Smooth muscle cell (in vitro differentiated cells): ENCODE data around the gene GIPC1. TPM values are rescaled to one million over a fixed set of nuclear protein-coding genes. Genes with fewer than 3 reads are reported as not detected.
"Not testable (repeated sequence)": the region's sequence is repeated elsewhere in the genome, so short reads cannot be mapped to it uniquely, and the experiment has no call there.

Source experiments
- DNase-seq: peaks from one replicate; lab custom pipeline; 2025; ENCODE audit not compliant: unreplicated experiment; lab: John Stamatoyannopoulos, UW
- H2AFZ ChIP-seq: fragments of 200-600 bp; sonication (generic); 2 replicates; pipeline ENCODE4 v1.6.0; 2016; ENCODE audit warnings: antibody characterized with exemption, low read depth, mild to moderate bottlenecking
- H3F3A ChIP-seq: fragments of 200-600 bp; sonication (generic); 2 replicates; pipeline ENCODE4 v1.6.0; 2017; ENCODE audit warnings: antibody characterized with exemption, low read depth
- H3K27ac ChIP-seq: fragments of 200-600 bp; sonication (generic); 2 replicates; pipeline ENCODE4 v1.5.1; 2016; ENCODE audit warnings: low read depth, mild to moderate bottlenecking
- H3K27me3 ChIP-seq: fragments of 200-600 bp; sonication (generic); 2 replicates; pipeline ENCODE4 v1.6.1; 2016; ENCODE audit warnings: low read depth, mild to moderate bottlenecking
- H3K36me3 ChIP-seq: fragments of 200-600 bp; sonication (generic); 2 replicates; pipeline ENCODE4 v1.5.1; 2016; ENCODE audit warnings: low read depth
- H3K4me1 ChIP-seq: fragments of 200-600 bp; sonication (generic); 2 replicates; pipeline ENCODE4 v1.5.1; 2016; ENCODE audit warnings: low read depth
- H3K4me2 ChIP-seq: fragments of 200-600 bp; sonication (generic); 2 replicates; pipeline ENCODE4 v1.6.0; 2016; ENCODE audit warnings: mild to moderate bottlenecking
- H3K4me3 ChIP-seq: fragments of 200-600 bp; sonication (generic); 2 replicates; pipeline ENCODE4 v1.5.1; 2016; ENCODE audit warnings: mild to moderate bottlenecking
- H3K79me2 ChIP-seq: fragments of 200-600 bp; sonication (generic); 2 replicates; pipeline ENCODE4 v1.6.0; 2016; ENCODE audit warnings: low read depth, mild to moderate bottlenecking
- H3K9ac ChIP-seq: fragments of 200-600 bp; sonication (generic); 2 replicates; pipeline ENCODE4 v1.6.0; 2016; ENCODE audit warnings: low read depth
- H3K9me3 ChIP-seq: fragments of 200-600 bp; sonication (generic); replicated peaks from 2 replicates; pipeline ENCODE4 v1.5.1; 2016; ENCODE audit warnings: low read depth
- H4K20me1 ChIP-seq: fragments of 200-600 bp; sonication (generic); 2 replicates; pipeline ENCODE4 v1.6.0; 2016; ENCODE audit warnings: low read depth
- CTCF ChIP-seq: fragments of 200-600 bp; sonication (generic); IDR thresholded peaks from 2 replicates; pipeline ENCODE4 v1.5.1; 2017; ENCODE audit warnings: borderline replicate concordance, mild to moderate bottlenecking, antibody characterized with exemption; ENCODE audit not compliant: insufficient read depth, poor library complexity, severe bottlenecking
- WGBS: methylation state at CpG from one replicate; pipeline ENCODE4 v1.1.7; 2016; ENCODE audit warnings: low lambda C conversion rate; 5-methylcytosine and 5-hydroxymethylcytosine counted together
- polyA plus RNA-seq: library from polyadenylated mRNA; unstranded; fragments of >200 nt; fragmentation: Nextera tagmentation; extraction: Ambion mirVana; gene quantifications from 2 replicates; pipeline ENCODE4 v1.2.1, GENCODE V29; 2016
- total RNA-seq: library from RNA; depleted of rRNA; stranded (reverse); fragments of >200 nt; gene quantifications from 2 replicates; pipeline ENCODE4 v1.2.3, GENCODE V29; 2014

The GIPC1 gene
- total and polyA plus RNA-seq, 2 experiments from 2014 or later = 73.0 to 142 TPM

GRCh38 chr19:14459703-14460102, 36.2 kb downstream of the GIPC1 start:
- Histone ChIP-seq H3F3A (no peaks in the 10 kb centered on the region), H4K20me1 (no peaks in the 10 kb centered on the region), H2AFZ (no peak overlapping the region), H3K27me3 (no peaks in the 10 kb centered on the region), H3K4me3 (no peak overlapping the region), H3K79me2 (no peaks in the 10 kb centered on the region), H3K4me1 (no peaks in the 10 kb centered on the region), H3K4me2 (no peak overlapping the region), H3K9ac (no peak overlapping the region), H3K36me3 (no peaks in the 10 kb centered on the region), H3K27ac (no peak overlapping the region), H3K9me3 (no peaks in the 10 kb centered on the region)
- DNase-seq = no peak
- 93% methylated on average over 5 of the region's 5 CpGs for WGBS
- TF ChIP-seq CTCF = no peak

- not testable (repeated sequence) for H2AFZ ChIP-seq, H3K9me3 ChIP-seq
These were observed 43.6 kb downstream of the GIPC1 start for GRCh38 chr19:14452303-14452702.

GRCh38 chr19:14450876-14451275, 45.1 kb downstream of the GIPC1 start:
- no peaks in the 10 kb centered on the region for H3K79me2 ChIP-seq
- no peak overlapping the region for H3K4me2 ChIP-seq
- no peaks in the 10 kb centered on the region for H3K4me1 ChIP-seq
- H2AFZ ChIP-seq = no peak overlapping the region
- no peaks in the 10 kb centered on the region for H3K9me3 ChIP-seq
- TF ChIP-seq CTCF = no peak
- no peak overlapping the region for H3K27ac ChIP-seq
- no peak for DNase-seq
- no peaks in the 10 kb centered on the region for H4K20me1 ChIP-seq
- no peak overlapping the region for H3K4me3 ChIP-seq
- no peaks in the 10 kb centered on the region for H3F3A ChIP-seq
- 100% methylated on average over 11 of the region's 19 CpGs for WGBS
- no peaks in the 10 kb centered on the region for H3K36me3 ChIP-seq
- H3K27me3 ChIP-seq = no peaks in the 10 kb centered on the region
- no peak overlapping the region for H3K9ac ChIP-seq

More at GRCh38 chr19:14452303-14452702, 43.6 kb downstream of the GIPC1 start:
- H3K36me3 ChIP-seq, H3K27ac ChIP-seq, H3K4me2 ChIP-seq, H3K4me3 ChIP-seq, H4K20me1 ChIP-seq, H3K4me1 ChIP-seq, H3K79me2 ChIP-seq, H3K27me3 ChIP-seq, H3F3A ChIP-seq, H3K9ac ChIP-seq, DNase-seq: not testable (repeated sequence)
- WGBS = 99% methylated on average over 3 of the region's 3 CpGs

GRCh38 chr19:14450168-14450874, 45.6 kb downstream of the GIPC1 start:
- Histone ChIP-seq H3K79me2 (no peaks in the 10 kb centered on the region), H2AFZ (no peak overlapping the region), H3K9me3 (no peaks in the 10 kb centered on the region), H3K4me3 (no peak overlapping the region), H3F3A (no peaks in the 10 kb centered on the region), H3K27ac (no peak overlapping the region), H3K27me3 (no peaks in the 10 kb centered on the region), H3K9ac (no peak overlapping the region), H3K4me1 (no peaks in the 10 kb centered on the region), H4K20me1 (no peaks in the 10 kb centered on the region), H3K36me3 (no peaks in the 10 kb centered on the region), H3K4me2 (no peak overlapping the region)
- WGBS = 97% methylated on average over 17 of the region's 30 CpGs
- DNase-seq = no peak
- TF ChIP-seq CTCF = no peak
